ENCODE results near the gene POLR1H. TPM values are rescaled to one million over a fixed set of nuclear protein-coding genes. Genes with fewer than 3 reads are reported as not detected.
A peak's percentile ranks its signal among the peaks of the same experiment; 100 is the strongest.

Gene POLR1H
- total RNA-seq, 4 donors from 2014 or later = 11.6 to 28.8 (median 20.0) TPM

- Histone ChIP-seq H3K9me3 (no peaks in the 10 kb centered on the region), H3K36me3 (no peaks in the 10 kb centered on the region), H3K4me1 (peaks cover 0 to 33% (median 19%) of the 10 kb centered on the region in 3 donors), H3K27me3 (peaks cover 78% of the 10 kb centered on the region), H3K27ac (no peak overlapping the region), H3K4me3 (no peak overlapping the region)
- TF ChIP-seq EP300 (IDR thresholded peaks at IDR 0.05) = no peak
- no peak for TF ChIP-seq POLR2A (IDR thresholded peaks at IDR 0.05)
- TF ChIP-seq POLR2AphosphoS5 (IDR thresholded peaks at IDR 0.05) = no peak
- no peak for TF ChIP-seq CTCF (IDR thresholded peaks at IDR 0.05)
- 59 to 79% methylated on average over 2 to 4 of the region's 4 CpGs for WGBS, 2 donors (ENCODE audit: low coverage in 1 of 2)
- no peak for ATAC-seq
Observed at GRCh38 chr6:30097902-30098768, 37.1 kb downstream of the POLR1H start.

- Histone ChIP-seq H3K4me3 (no peak overlapping the region), H3K9me3 (no peaks in the 10 kb centered on the region), H3K27me3 (peaks cover 67% of the 10 kb centered on the region), H3K27ac (no peak overlapping the region), H3K36me3 (no peaks in the 10 kb centered on the region), H3K4me1 (peaks cover 0 to 40% (median 19%) of the 10 kb centered on the region in 3 donors)
- WGBS, 2 donors (ENCODE audit: low coverage in 1 of 2) = 14 to 15% methylated on average over 8 of the region's 8 CpGs
- TF ChIP-seq POLR2A (IDR thresholded peaks at IDR 0.05) (no peak), EP300 (IDR thresholded peaks at IDR 0.05) (no peak), CTCF (IDR thresholded peaks at IDR 0.05) (no peak), POLR2AphosphoS5 (IDR thresholded peaks at IDR 0.05) (no peak)
- ATAC-seq = no peak
Observed at GRCh38 chr6:30100154-30100553, 39.1 kb downstream of the POLR1H start.

- H3K27me3 ChIP-seq = peaks cover 64% of the 10 kb centered on the region
- TF ChIP-seq POLR2AphosphoS5 (IDR thresholded peaks at IDR 0.05) = no peak
- TF ChIP-seq POLR2A (IDR thresholded peaks at IDR 0.05) = no peak
- no peak for TF ChIP-seq EP300 (IDR thresholded peaks at IDR 0.05)
- no peak for TF ChIP-seq CTCF (IDR thresholded peaks at IDR 0.05)
- ATAC-seq = no peak
- 2 to 6% methylated on average over 10 to 13 of the region's 47 CpGs for WGBS, 2 donors (ENCODE audit: low coverage in 1 of 2)
- H3K4me1 ChIP-seq = peaks cover 0 to 40% (median 19%) of the 10 kb centered on the region in 3 donors
- H3K27ac ChIP-seq = peak overlapping the region in 1 of 4 donors; percentile 76
- H3K9me3 ChIP-seq = no peaks in the 10 kb centered on the region
- no peaks in the 10 kb centered on the region for H3K36me3 ChIP-seq
- H3K4me3 ChIP-seq = peak overlapping the region in 1 of 2 donors; percentile 47
Observed at GRCh38 chr6:30100585-30101443, 39.7 kb downstream of the POLR1H start.

GRCh38 chr6:30101444-30102413 lies 40.7 kb downstream of the POLR1H start:
- 5 to 7% methylated on average over 5 to 8 of the region's 51 CpGs for WGBS, 2 donors (ENCODE audit: low coverage in 1 of 2)
- Histone ChIP-seq H3K4me1 (peaks cover 0 to 40% (median 19%) of the 10 kb centered on the region in 3 donors), H3K9me3 (no peaks in the 10 kb centered on the region), H3K4me3 (peak overlapping the region in 1 of 2 donors; percentile 47), H3K27ac (peak overlapping the region in 3 of 4 donors; percentile 69 to 86 (median 76)), H3K27me3 (peaks cover 64% of the 10 kb centered on the region), H3K36me3 (no peaks in the 10 kb centered on the region)
- peak; percentile 95 for ATAC-seq
- TF ChIP-seq POLR2A (IDR thresholded peaks at IDR 0.05) = no peak
- peak; percentile 38 for TF ChIP-seq POLR2AphosphoS5 (IDR thresholded peaks at IDR 0.05)
- peak in 2 of 4 experiments; percentile 1 to 48 for TF ChIP-seq CTCF (IDR thresholded peaks at IDR 0.05)
